Panc1 (cell line): ENCODE results near the gene NPRL2. TPM values are rescaled to one million over a fixed set of nuclear protein-coding genes. Genes with fewer than 3 reads are reported as not detected.

Experiments used
- ATAC-seq: fragments of 200-7000 bp; cut with Tn5 transposase; 2 replicates; pipeline ENCODE4 v1.9.1; 2020; ENCODE audit warnings: mild to moderate bottlenecking, moderate library complexity
- BruUV-seq: library from RNA; stranded (reverse); fragments of 400-500 nt; replicated peaks from 2 replicates; lab custom pipeline; 2021; lab: Mats Ljungman, UMichigan
- CTCF ChIA-PET: fragments of 300-600 bp; sonication (Branson Sonifier 250); formaldehyde crosslinking; loops from one replicate; lab custom pipeline; 2022; ENCODE audit warnings: antibody characterized with exemption; lab: Charles Lee
- POLR2A ChIA-PET: fragments of 300-600 bp; sonication (Branson Sonifier 250); formaldehyde crosslinking; loops from one replicate; lab custom pipeline; 2022; ENCODE audit warnings: antibody characterized with exemption; lab: Charles Lee
- DNase-seq: peaks from one replicate; pipeline ENCODE4 v3.0.0-alpha.2; 2010; ENCODE audit warnings: low read depth, low spot score
- H3K27ac ChIP-seq: 2 replicates; pipeline ENCODE4 v1.5.1; 2011; ENCODE audit warnings: mild to moderate bottlenecking, low read length, inconsistent platforms
- H3K27me3 ChIP-seq: fragments of 200-500 bp; sonication (Bioruptor generic); 2 replicates; pipeline ENCODE4 v1.6.0; 2014; ENCODE audit warnings: low read length, inconsistent platforms; ENCODE audit not compliant: control insufficient read depth, insufficient read depth
- H3K36me3 ChIP-seq: fragments of 200-500 bp; sonication (Bioruptor generic); 2 replicates; pipeline ENCODE4 v1.5.1; 2014; ENCODE audit warnings: inconsistent platforms, mild to moderate bottlenecking, low read length, moderate library complexity; ENCODE audit not compliant: control insufficient read depth, insufficient read depth
- H3K4me1 ChIP-seq: 2 replicates; pipeline ENCODE4 v1.5.1; 2011; ENCODE audit warnings: inconsistent platforms, mild to moderate bottlenecking, low read length, moderate library complexity; ENCODE audit not compliant: control insufficient read depth, insufficient read depth
- H3K4me3 ChIP-seq, 2 experiments: 2 replicates each; pipeline ENCODE4 v1.5.1; 2011 to 2012; ENCODE audit warnings: low read depth in 2 of 2, low read length in 2 of 2, mild to moderate bottlenecking in 2 of 2, inconsistent platforms in 1 of 2, moderate library complexity in 1 of 2
- H3K9me3 ChIP-seq: fragments of 200-500 bp; sonication (Bioruptor generic); 2 replicates; pipeline ENCODE4 v1.5.1; 2014; ENCODE audit warnings: low read depth, mild to moderate bottlenecking, inconsistent platforms, low read length, moderate library complexity; ENCODE audit not compliant: control insufficient read depth, insufficient read depth
- POLR2AphosphoS5 ChIP-seq: IDR thresholded peaks from 2 replicates; pipeline ENCODE4 v1.6.1; 2012; ENCODE audit warnings: mild to moderate bottlenecking, low read depth, low read length, moderate library complexity
- in situ Hi-C: cut with HindIII; loops from 2 replicates; pipeline ENCODE4 v1.10.0; 2016; ENCODE audit warnings: low sequenced_read_pairs, low pct_unique_long_range_greater_than_20kb
- intact Hi-C: fragments of 100-400 bp; cut with micrococcal nuclease; formaldehyde crosslinking; loops from one replicate; pipeline ENCODE4 v1.10.0; 2022; ENCODE audit not compliant: unreplicated experiment
- total RNA-seq: library from RNA; stranded (reverse); gene quantifications from one replicate; pipeline ENCODE4 v1.2.1, GENCODE V29; 2021; ENCODE audit not compliant: unreplicated experiment
- TF ChIP-seq, protein P1 (sequence below): fragments of 450-650 bp; IDR thresholded peaks from 2 replicates; pipeline ENCODE4 v1.5.1; 2017; ENCODE audit warnings: mild to moderate bottlenecking
- TF ChIP-seq, protein P2 (sequence below), 2 experiments: IDR thresholded peaks; 2 replicates each; pipeline ENCODE4 v1.6.1; 2011 to 2012; ENCODE audit warnings: low read depth in 2 of 2, control low read depth in 1 of 2, low read length in 1 of 2, mild to moderate bottlenecking in 1 of 2, moderate library complexity in 1 of 2; ENCODE audit not compliant: insufficient read depth in 1 of 2

Gene NPRL2
- total RNA-seq, 1 experiment from 2014 or later: 14.6 TPM

DNA sequence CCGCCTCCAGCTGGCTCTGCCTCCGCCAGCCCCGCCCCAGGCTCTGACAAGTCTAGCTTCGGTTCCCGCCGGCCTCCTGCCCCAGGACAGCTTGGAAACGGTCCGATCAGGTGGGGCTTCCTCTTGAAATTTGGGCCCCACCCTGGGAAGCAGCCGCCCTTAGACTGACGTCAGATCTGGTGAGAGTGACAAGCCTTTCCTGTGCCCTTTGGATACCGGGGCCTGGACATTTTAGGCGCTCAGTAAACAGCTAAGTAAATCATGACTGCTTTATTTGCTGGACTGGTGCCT is 51.0 kb downstream of the NPRL2 start:
- intact Hi-C loops: no loop called here
- no TSS peak for BruUV-seq
- TF ChIP-seq, protein P1, sequence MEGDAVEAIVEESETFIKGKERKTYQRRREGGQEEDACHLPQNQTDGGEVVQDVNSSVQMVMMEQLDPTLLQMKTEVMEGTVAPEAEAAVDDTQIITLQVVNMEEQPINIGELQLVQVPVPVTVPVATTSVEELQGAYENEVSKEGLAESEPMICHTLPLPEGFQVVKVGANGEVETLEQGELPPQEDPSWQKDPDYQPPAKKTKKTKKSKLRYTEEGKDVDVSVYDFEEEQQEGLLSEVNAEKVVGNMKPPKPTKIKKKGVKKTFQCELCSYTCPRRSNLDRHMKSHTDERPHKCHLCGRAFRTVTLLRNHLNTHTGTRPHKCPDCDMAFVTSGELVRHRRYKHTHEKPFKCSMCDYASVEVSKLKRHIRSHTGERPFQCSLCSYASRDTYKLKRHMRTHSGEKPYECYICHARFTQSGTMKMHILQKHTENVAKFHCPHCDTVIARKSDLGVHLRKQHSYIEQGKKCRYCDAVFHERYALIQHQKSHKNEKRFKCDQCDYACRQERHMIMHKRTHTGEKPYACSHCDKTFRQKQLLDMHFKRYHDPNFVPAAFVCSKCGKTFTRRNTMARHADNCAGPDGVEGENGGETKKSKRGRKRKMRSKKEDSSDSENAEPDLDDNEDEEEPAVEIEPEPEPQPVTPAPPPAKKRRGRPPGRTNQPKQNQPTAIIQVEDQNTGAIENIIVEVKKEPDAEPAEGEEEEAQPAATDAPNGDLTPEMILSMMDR: no peak
- no peak for TF ChIP-seq POLR2AphosphoS5
- POLR2A ChIA-PET: interaction anchor here (0.6 to 0.7 kb wide), 3 partner anchors 15 to 370 kb away, joined by 3 to 10 read pairs (median 6); no protein-coding TSS in a partner anchor
- Histone ChIP-seq H3K4me1 (peaks cover 4% of the 10 kb centered on the region), H3K27me3 (no peaks in the 10 kb centered on the region), H3K9me3 (no peaks in the 10 kb centered on the region), H3K36me3 (no peaks in the 10 kb centered on the region), H3K4me3 (peak overlapping the region; percentile 63 to 65), H3K27ac (peak overlapping the region; percentile 79)
- in situ Hi-C loops: no loop called here
- ATAC-seq (no peak), DNase-seq (no peak)
- CTCF ChIA-PET: interaction anchor here (0.6 to 0.7 kb wide), 3 partner anchors 25 to 1203 kb away, joined by 4 to 6 read pairs (median 4); no protein-coding TSS in a partner anchor

DNA sequence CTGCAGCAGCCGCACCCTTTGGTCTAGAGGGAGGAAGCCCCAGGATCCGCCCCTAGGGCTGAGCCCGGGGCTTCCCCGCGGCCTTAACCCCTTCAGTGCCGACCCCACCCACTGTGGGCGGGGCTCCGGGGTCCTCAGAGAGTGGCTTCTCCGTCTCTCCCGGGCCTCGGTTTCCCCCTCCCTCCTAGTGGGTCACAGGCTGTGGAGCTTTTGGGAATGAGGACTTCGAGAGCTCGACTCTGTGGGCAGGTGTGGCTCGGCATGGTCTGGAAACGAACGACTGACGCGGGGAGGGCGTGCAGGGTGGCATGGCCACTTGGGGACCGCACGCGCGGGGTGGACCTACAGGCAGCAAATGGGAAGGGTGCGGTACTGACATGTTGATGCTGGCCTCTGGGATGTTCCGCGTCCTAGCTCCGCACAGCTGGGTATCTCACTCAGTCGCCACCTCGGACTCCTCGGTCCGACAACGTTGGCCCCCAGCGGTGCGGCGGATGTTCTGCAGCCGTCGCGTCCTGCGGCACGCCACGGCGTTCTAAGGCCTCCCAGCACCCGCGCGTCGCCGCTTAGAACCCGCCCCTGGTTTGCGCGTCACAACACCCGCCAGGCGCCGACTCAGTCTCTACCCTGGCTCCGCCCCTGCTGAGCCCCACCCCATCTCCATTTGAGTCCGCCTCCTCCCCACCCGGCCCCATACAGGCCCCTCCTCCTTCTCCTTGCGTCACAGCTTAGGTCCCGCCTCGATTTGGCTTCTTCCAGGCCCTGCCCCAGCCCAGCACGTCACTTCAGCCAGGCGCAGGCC is 51.5 kb downstream of the NPRL2 start, which contains the start of the genes HYAL3 and NAA80:
TSS of gene HYAL3 (minus strand) at position 570 of the 802 bp plus-strand sequence. CDS start 3,803 bp downstream, outside the sequence.
TSS of gene NAA80 (minus strand) at position 570 of the 802 bp plus-strand sequence. CDS start 1,942 bp downstream, outside the sequence.
- BruUV-seq: no TSS peak
- peak; percentile 93 for ATAC-seq
- ChIA-PET CTCF (interaction anchor here (0.6 to 0.7 kb wide), 3 partner anchors 26 to 1203 kb away, joined by 4 to 6 read pairs (median 4); no protein-coding TSS in a partner anchor), POLR2A (interaction anchor here (0.6 to 0.7 kb wide), 3 partner anchors 16 to 369 kb away, joined by 3 to 10 read pairs (median 6); no protein-coding TSS in a partner anchor)
- DNase-seq: peak; percentile 92
- Histone ChIP-seq H3K4me3 (peak within 1 kb of the TSS; percentile 65 to 77), H3K27ac (peak within 1 kb of the TSS; percentile 79), H3K4me1 (peaks cover 4% of the 10 kb centered on the region), H3K36me3 (no peaks in the 10 kb centered on the region), H3K9me3 (no peaks in the 10 kb centered on the region), H3K27me3 (no peaks in the 10 kb centered on the region)
- in situ Hi-C loops: no loop called here
- TF ChIP-seq POLR2AphosphoS5: no peak
- TF ChIP-seq, protein P2, sequence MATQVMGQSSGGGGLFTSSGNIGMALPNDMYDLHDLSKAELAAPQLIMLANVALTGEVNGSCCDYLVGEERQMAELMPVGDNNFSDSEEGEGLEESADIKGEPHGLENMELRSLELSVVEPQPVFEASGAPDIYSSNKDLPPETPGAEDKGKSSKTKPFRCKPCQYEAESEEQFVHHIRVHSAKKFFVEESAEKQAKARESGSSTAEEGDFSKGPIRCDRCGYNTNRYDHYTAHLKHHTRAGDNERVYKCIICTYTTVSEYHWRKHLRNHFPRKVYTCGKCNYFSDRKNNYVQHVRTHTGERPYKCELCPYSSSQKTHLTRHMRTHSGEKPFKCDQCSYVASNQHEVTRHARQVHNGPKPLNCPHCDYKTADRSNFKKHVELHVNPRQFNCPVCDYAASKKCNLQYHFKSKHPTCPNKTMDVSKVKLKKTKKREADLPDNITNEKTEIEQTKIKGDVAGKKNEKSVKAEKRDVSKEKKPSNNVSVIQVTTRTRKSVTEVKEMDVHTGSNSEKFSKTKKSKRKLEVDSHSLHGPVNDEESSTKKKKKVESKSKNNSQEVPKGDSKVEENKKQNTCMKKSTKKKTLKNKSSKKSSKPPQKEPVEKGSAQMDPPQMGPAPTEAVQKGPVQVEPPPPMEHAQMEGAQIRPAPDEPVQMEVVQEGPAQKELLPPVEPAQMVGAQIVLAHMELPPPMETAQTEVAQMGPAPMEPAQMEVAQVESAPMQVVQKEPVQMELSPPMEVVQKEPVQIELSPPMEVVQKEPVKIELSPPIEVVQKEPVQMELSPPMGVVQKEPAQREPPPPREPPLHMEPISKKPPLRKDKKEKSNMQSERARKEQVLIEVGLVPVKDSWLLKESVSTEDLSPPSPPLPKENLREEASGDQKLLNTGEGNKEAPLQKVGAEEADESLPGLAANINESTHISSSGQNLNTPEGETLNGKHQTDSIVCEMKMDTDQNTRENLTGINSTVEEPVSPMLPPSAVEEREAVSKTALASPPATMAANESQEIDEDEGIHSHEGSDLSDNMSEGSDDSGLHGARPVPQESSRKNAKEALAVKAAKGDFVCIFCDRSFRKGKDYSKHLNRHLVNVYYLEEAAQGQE (IDR thresholded peaks at IDR 0.05; ENCODE audit: insufficient read depth in 1 of 2, low read depth in 2 of 2, low read length in 1 of 2): 0 out of 4 replicates have a peak, but pooled peaks of 1 of the 2 experiments have one; percentile 16
- intact Hi-C loops: no loop called here
